Measurements from ENCODE around the gene MXRA8. TPM values are rescaled to one million over a fixed set of nuclear protein-coding genes. Genes with fewer than 3 reads are reported as not detected.

Gene MXRA8
- total and polyA plus RNA-seq, 9 of the 15 experiments (the other 6 are each of a cell fraction or from before 2014, with no cell fraction given) = 0.66 to 11.3 (median 6.3) TPM

- TF ChIP-seq MBD1 (CRISPR knock-in tag; IDR thresholded peaks at IDR 0.05) = no peak
Observed at GRCh38 chr1:1348420-1349255, 9.7 kb downstream of the MXRA8 start (continued).

- WGBS (ENCODE audit: insufficient coverage, low coverage, missing lambda C conversion rate) = 2% methylated on average over 21 of the region's 26 CpGs
- intact Hi-C loops (cut with micrococcal nuclease) = no loop called here
- peak; percentile 90 for FAIRE-seq
- peaks cover 64% of the 10 kb centered on the region for H3K79me2 ChIP-seq (ENCODE audit: control insufficient read depth, insufficient read depth, low read length)
- peak overlapping the region; percentile 98 for H3K4me3 ChIP-seq
- H3K4me1 ChIP-seq (replicated peaks in 1 of 2; ENCODE audit: control insufficient read depth in 2 of 2, insufficient read depth in 2 of 2, low read length in 2 of 2) = peaks cover 14 to 82% of the 10 kb centered on the region in 2 experiments; a peak in 3 of 5 replicates
- peaks cover 8% of the 10 kb centered on the region for H3K9me1 ChIP-seq (ENCODE audit: control insufficient read depth, insufficient read depth, low read length)
- no TSS peak for BruUV-seq (replicated peaks)
- H3K36me3 ChIP-seq (ENCODE audit: control insufficient read depth, insufficient read depth, low read length) = peaks cover 24% of the 10 kb centered on the region; the same call in 1 of the 3 replicates
- in situ Hi-C loops (cut with MboI) = no loop called here
- H3K9me3 ChIP-seq (replicated peaks; ENCODE audit: control insufficient read depth, insufficient read depth, low read depth, low read length) = no peaks in the 10 kb centered on the region
- POLR2A ChIA-PET = interaction anchor here (0.5 to 4.8 kb wide), 15 partner anchors 10 to 964 kb away, joined by 3 to 22 read pairs (median 3); partner anchors contain the start of genes AURKAIP1 and MRPL20
- peak; percentile 79 for ATAC-seq
- peak overlapping the region; percentile 91 for H3K4me2 ChIP-seq (ENCODE audit: insufficient read depth, low read length)
- peaks cover 39% of the 10 kb centered on the region for H4K20me1 ChIP-seq (replicated peaks; ENCODE audit: control insufficient read depth, insufficient read depth, low read length)
- H3K9ac ChIP-seq (ENCODE audit: insufficient read depth in 1 of 2, low read depth in 2 of 2, low read length in 2 of 2) = peak overlapping the region; percentile 82 to 98
- H2AFZ ChIP-seq (ENCODE audit: low read depth, low read length) = no peak overlapping the region; the same call in 1 of the 2 replicates
- DNase-seq (ENCODE audit: extremely low read depth in 1 of 4, low spot score in 3 of 4) = peak; percentile 52 to 85 (median 68)
- CTCF ChIA-PET (ENCODE audit: low intra/inter-chr PET ratio) = no interaction called here
- H3K27ac ChIP-seq (ENCODE audit: extremely low read depth, low read depth, low read length) = peak overlapping the region; percentile 95
- H3K27me3 ChIP-seq (ENCODE audit: control insufficient read depth in 2 of 2, insufficient read depth in 2 of 2, low read length in 2 of 2) = no peaks in the 10 kb centered on the region
- TF ChIP-seq TEAD4 (IDR thresholded peaks at IDR 0.05; ENCODE audit: low read length) = no peak
- TF ChIP-seq TEAD4 (CRISPR knock-in tag; IDR thresholded peaks at IDR 0.05; ENCODE audit: borderline replicate concordance) = 0 out of 2 replicates have a peak, but pooled peaks have one; percentile 43
- peak in 1 of 2 experiments; percentile 16; a peak in 1 of 4 replicates for TF ChIP-seq NRF1 (conservative IDR thresholded peaks at IDR 0.05 in 1 of 2, IDR thresholded peaks at IDR 0.05 in 1 of 2)
- TF ChIP-seq CCNT2 (IDR thresholded peaks at IDR 0.05; ENCODE audit: borderline replicate concordance, extremely low read depth, insufficient read length, low read depth, low read length) = no peak
- TF ChIP-seq AFF1 (IDR thresholded peaks at IDR 0.05; ENCODE audit: low read depth in 1 of 2, partially characterized antibody in 2 of 2) = no peak
- peak; percentile 84; the same call in 1 of the 2 replicates for TF ChIP-seq KAT7 (CRISPR knock-in tag; IDR thresholded peaks at IDR 0.05; ENCODE audit: borderline replicate concordance)
- no peak for TF ChIP-seq ZNF174 (CRISPR knock-in tag; IDR thresholded peaks at IDR 0.05)
- TF ChIP-seq ZNF511 (CRISPR knock-in tag; IDR thresholded peaks at IDR 0.05) = peak; percentile 64; the same call in 1 of the 2 replicates
- peak; percentile 66 for TF ChIP-seq GABPB1 (CRISPR knock-in tag; IDR thresholded peaks at IDR 0.05)
- TF ChIP-seq NFIC (IDR thresholded peaks at IDR 0.05) = no peak
Observed at GRCh38 chr1:1347663-1348419, 10.5 kb downstream of the MXRA8 start.
